ENCODE results near the gene TSNAXIP1. TPM values are rescaled to one million over a fixed set of nuclear protein-coding genes. Genes with fewer than 3 reads are reported as not detected.
A peak's percentile ranks its signal among the peaks of the same experiment; 100 is the strongest.

TSNAXIP1 gene
- total RNA-seq, 3 donors from 2014 or later: 0.41 to 2.0 (median 0.48) TPM

DNA sequence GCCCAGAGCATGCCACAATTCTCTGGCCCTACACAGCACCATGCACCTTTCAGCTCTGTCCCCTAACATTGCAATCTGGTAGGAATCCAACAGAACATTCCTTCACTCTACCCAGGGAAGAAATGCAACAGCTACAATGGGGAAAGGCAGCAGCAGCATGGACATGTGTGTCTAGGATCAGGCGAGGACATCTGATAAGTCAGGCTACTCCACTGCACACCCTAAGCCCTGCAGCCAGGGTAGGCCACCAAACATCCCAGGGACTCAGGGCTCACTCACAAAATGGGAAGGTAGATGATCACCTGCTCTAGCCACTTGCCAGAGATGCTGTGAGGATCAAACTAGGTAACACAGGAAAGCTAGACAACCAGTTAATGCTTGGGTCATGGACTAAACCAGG is 5.4 kb upstream of the TSNAXIP1 start:
- no peak overlapping the region for H3K4me3 ChIP-seq
- peaks cover 11% of the 10 kb centered on the region for H3K4me1 ChIP-seq (ENCODE audit: low read depth)
- intact Hi-C loops (cut with DNase I, micrococcal nuclease): no loop called here
- DNase-seq (no peak), ATAC-seq (no peak)
- no peaks in the 10 kb centered on the region for H3K36me3 ChIP-seq (ENCODE audit: low read depth)
- H3K9me3 ChIP-seq: no peaks in the 10 kb centered on the region
- TF ChIP-seq CTCF (IDR thresholded peaks at IDR 0.05): no peak

- H3K36me3 ChIP-seq (ENCODE audit: low read depth): no peaks in the 10 kb centered on the region
- H3K9me3 ChIP-seq: no peaks in the 10 kb centered on the region
- ATAC-seq (no peak), DNase-seq (no peak)
- H3K4me3 ChIP-seq: no peak overlapping the region
- H3K4me1 ChIP-seq (ENCODE audit: low read depth): peaks cover 11% of the 10 kb centered on the region
- intact Hi-C loops (cut with DNase I, micrococcal nuclease): no loop called here
- no peak for TF ChIP-seq CTCF (IDR thresholded peaks at IDR 0.05)
These were observed 4.8 kb upstream of the TSNAXIP1 start for GRCh38 chr16:67801883-67802282.

GRCh38 chr16:67803894-67804293 is 2.8 kb upstream of the TSNAXIP1 start:
- Histone ChIP-seq H3K36me3 (ENCODE audit: low read depth) (no peaks in the 10 kb centered on the region), H3K4me3 (no peak overlapping the region), H3K4me1 (ENCODE audit: low read depth) (peaks cover 18% of the 10 kb centered on the region), H3K9me3 (no peaks in the 10 kb centered on the region)
- intact Hi-C loops (cut with DNase I, micrococcal nuclease): no loop called here
- DNase-seq: no peak
- ATAC-seq: no peak
- TF ChIP-seq CTCF (IDR thresholded peaks at IDR 0.05): no peak

- ATAC-seq (no peak), DNase-seq (no peak)
- TF ChIP-seq CTCF (IDR thresholded peaks at IDR 0.05): no peak
- Histone ChIP-seq H3K4me3 (no peak overlapping the region), H3K36me3 (ENCODE audit: low read depth) (no peaks in the 10 kb centered on the region), H3K9me3 (no peaks in the 10 kb centered on the region), H3K4me1 (ENCODE audit: low read depth) (peaks cover 18% of the 10 kb centered on the region)
- intact Hi-C loops (cut with DNase I, micrococcal nuclease): no loop called here
These were observed 1.7 kb upstream of the TSNAXIP1 start for GRCh38 chr16:67804853-67805542.

- Histone ChIP-seq H3K4me1 (ENCODE audit: low read depth) (peaks cover 18% of the 10 kb centered on the region), H3K36me3 (ENCODE audit: low read depth) (no peaks in the 10 kb centered on the region), H3K9me3 (no peaks in the 10 kb centered on the region), H3K4me3 (peak overlapping the region; percentile 81)
- peak in 2 of 3 donors; percentile 32 to 65 for DNase-seq
- TF ChIP-seq CTCF (IDR thresholded peaks at IDR 0.05): no peak
- ATAC-seq: peak; percentile 26
- intact Hi-C loops (cut with DNase I, micrococcal nuclease): no loop called here
These were observed 816 bp upstream of the TSNAXIP1 start for GRCh38 chr16:67805718-67806427.
